CD4-positive, CD25-positive, alpha-beta regulatory T cell (primary cell): ENCODE data around the gene NECTIN2. TPM values are rescaled to one million over a fixed set of nuclear protein-coding genes. Genes with fewer than 3 reads are reported as not detected.
"Not testable (repeated sequence)": the region's sequence is repeated elsewhere in the genome, so short reads cannot be mapped to it uniquely, and the experiment has no call there.

Source experiments
- ATAC-seq, 2 donors: fragments of 150-1000 bp; cut with Tn5 transposase; one replicate each; pipeline ENCODE4 v1.10.0; 2021; ENCODE audit warnings: low read depth in 2 of 2, moderate number of reproducible peaks in 2 of 2, moderate library complexity in 1 of 2
- DNase-seq, 3 donors: peaks; one replicate each; pipeline versions ENCODE4 v3.0.0 to v3.0.0-alpha.2; 2012 to 2022; ENCODE audit warnings: mixed read lengths in 1 of 3
- H3K27ac ChIP-seq: one replicate; pipeline ENCODE4 v1.7.0; 2013; ENCODE audit warnings: mild to moderate bottlenecking, low read length; ENCODE audit not compliant: insufficient read depth, poor library complexity, severe bottlenecking
- H3K27me3 ChIP-seq: one replicate; pipeline ENCODE4 v1.7.0; 2013; ENCODE audit warnings: low read length; ENCODE audit not compliant: control insufficient read depth, insufficient read depth
- H3K36me3 ChIP-seq: one replicate; pipeline ENCODE4 v1.7.0; 2013; ENCODE audit warnings: mild to moderate bottlenecking, low read length, moderate library complexity; ENCODE audit not compliant: control insufficient read depth, insufficient read depth
- H3K4me1 ChIP-seq: 2 replicates; pipeline ENCODE4 v1.7.0; 2013; ENCODE audit warnings: mild to moderate bottlenecking, low read length; ENCODE audit not compliant: insufficient read depth, control insufficient read depth, poor library complexity, severe bottlenecking
- H3K4me3 ChIP-seq: one replicate; pipeline ENCODE4 v1.7.0; 2013; ENCODE audit warnings: low read depth, mild to moderate bottlenecking, low read length, moderate library complexity
- H3K9me3 ChIP-seq, 2 experiments: 1 replicate in 1 of 2; 2 replicates in 1 of 2; pipeline ENCODE4 v1.7.0; 2013; ENCODE audit warnings: low read length in 2 of 2, mild to moderate bottlenecking in 1 of 2, moderate library complexity in 1 of 2; ENCODE audit not compliant: control insufficient read depth in 2 of 2
- H3K27ac Mint-ChIP-seq, 3 donors: one replicate each; pipeline ENCODE4 v1.8.0; 2020 to 2022; ENCODE audit warnings: mild to moderate bottlenecking in 3 of 3, mixed read lengths in 3 of 3, moderate library complexity in 2 of 3
- H3K27me3 Mint-ChIP-seq: one replicate; pipeline ENCODE4 v1.8.0; 2022; ENCODE audit warnings: mild to moderate bottlenecking, mixed read lengths
- H3K36me3 Mint-ChIP-seq: one replicate; pipeline ENCODE4 v1.8.0; 2020; ENCODE audit warnings: mixed read lengths
- H3K4me1 Mint-ChIP-seq, 4 donors: one replicate each; pipeline ENCODE4 v1.8.0; 2020 to 2022; ENCODE audit warnings: mixed read lengths in 4 of 4, mild to moderate bottlenecking in 1 of 4
- H3K4me3 Mint-ChIP-seq, 4 donors: one replicate each; pipeline ENCODE4 v1.8.0; 2020 to 2022; ENCODE audit warnings: mild to moderate bottlenecking in 4 of 4, mixed read lengths in 4 of 4, moderate library complexity in 3 of 4
- H3K9me3 Mint-ChIP-seq, 7 donors: one replicate each; pipeline ENCODE4 v1.8.0; 2020 to 2022; ENCODE audit warnings: mixed read lengths in 7 of 7, mild to moderate bottlenecking in 3 of 7, moderate library complexity in 2 of 7
- polyA plus RNA-seq, 4 donors: library from polyadenylated mRNA; unstranded; fragments of 300-500 nt; fragmentation: Illumina TruSeq; gene quantifications; one replicate each; pipeline ENCODE4 v1.2.3, GENCODE V29; 2021
- total RNA-seq: library from RNA; stranded (reverse); gene quantifications from one replicate; pipeline ENCODE4 v1.2.3, GENCODE V29; 2022

The NECTIN2 gene
- total and polyA plus RNA-seq, 5 donors from 2014 or later, result 1.1 TPM; not detected in 4

- no peaks in the 10 kb centered on the region for H3K9me3 ChIP-seq
- no peak overlapping the region for H3K4me3 ChIP-seq
- Mint-ChIP-seq H3K9me3 (peaks cover 0 to 2% (median 0%) of the 10 kb centered on the region in 7 donors), H3K4me1 (no peaks in the 10 kb centered on the region), H3K36me3 (no peaks in the 10 kb centered on the region), H3K4me3 (no peak overlapping the region), H3K27ac (no peak overlapping the region), H3K27me3 (peaks cover 14% of the 10 kb centered on the region)
- H3K4me1 ChIP-seq, result no peaks in the 10 kb centered on the region
- no peaks in the 10 kb centered on the region for H3K27me3 ChIP-seq
- no peak overlapping the region for H3K27ac ChIP-seq
- DNase-seq (no peak), ATAC-seq (no peak)
- no peaks in the 10 kb centered on the region for H3K36me3 ChIP-seq
Observed at GRCh38 chr19:44820648-44821609, 25.2 kb upstream of the NECTIN2 start.

GRCh38 chr19:44822177-44822576, 23.9 kb upstream of the NECTIN2 start:
- no peaks in the 10 kb centered on the region for H3K27me3 ChIP-seq
- H3K4me3 ChIP-seq, result no peak overlapping the region
- Mint-ChIP-seq H3K4me3 (no peak overlapping the region), H3K27ac (no peak overlapping the region), H3K27me3 (peaks cover 15% of the 10 kb centered on the region), H3K4me1 (no peaks in the 10 kb centered on the region), H3K36me3 (no peaks in the 10 kb centered on the region), H3K9me3 (peaks cover 0 to 2% (median 0%) of the 10 kb centered on the region in 7 donors)
- ATAC-seq (no peak), DNase-seq (no peak)
- H3K4me1 ChIP-seq, result no peaks in the 10 kb centered on the region
- no peaks in the 10 kb centered on the region for H3K36me3 ChIP-seq
- H3K9me3 ChIP-seq, result no peaks in the 10 kb centered on the region
- no peak overlapping the region for H3K27ac ChIP-seq

DNA sequence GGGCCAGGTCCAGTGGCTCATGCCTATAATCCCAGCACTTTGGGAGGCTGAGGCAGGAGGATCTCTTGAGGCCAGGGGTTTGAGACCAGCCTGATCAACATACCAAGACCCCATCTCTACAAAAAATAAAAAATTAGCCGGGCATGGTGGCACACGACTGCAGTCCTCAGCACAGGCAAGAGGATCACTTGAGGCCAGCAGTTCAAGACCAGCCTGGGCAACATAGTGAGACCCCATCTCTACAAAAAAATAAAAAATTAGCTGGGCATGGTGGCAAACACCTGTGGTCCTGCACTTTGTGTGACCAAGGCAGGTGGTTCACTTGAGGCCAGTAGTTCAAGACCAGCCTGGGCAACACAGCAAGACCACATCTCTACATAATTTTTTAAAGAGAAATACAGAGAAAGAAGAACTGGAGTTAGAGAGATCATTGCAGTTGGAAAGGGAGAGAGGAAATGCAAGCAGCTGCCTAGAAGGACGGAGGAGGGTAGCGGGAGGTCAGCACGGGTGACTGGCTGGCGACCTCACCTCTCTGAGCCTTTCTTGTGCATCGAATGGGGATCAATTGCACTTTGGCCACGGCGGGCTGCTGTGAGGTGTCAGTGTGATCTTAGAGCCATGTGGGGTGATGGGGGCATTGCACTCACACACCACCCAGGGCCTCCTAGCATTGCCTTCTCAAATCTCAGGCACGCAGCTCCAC, 23.3 kb upstream of the NECTIN2 start:
- H3K36me3 Mint-ChIP-seq, result no peaks in the 10 kb centered on the region
- no peaks in the 10 kb centered on the region for H3K4me1 Mint-ChIP-seq
- H3K4me3 Mint-ChIP-seq, result no peak overlapping the region
- H3K4me3 ChIP-seq, result no peak overlapping the region
- ATAC-seq (no peak), DNase-seq (no peak)
- H3K27ac Mint-ChIP-seq, result no peak overlapping the region
- H3K9me3 ChIP-seq, result no peaks in the 10 kb centered on the region
- peaks cover 15% of the 10 kb centered on the region for H3K27me3 Mint-ChIP-seq
- H3K27me3 ChIP-seq, result no peaks in the 10 kb centered on the region
- H3K4me1 ChIP-seq, result no peaks in the 10 kb centered on the region
- H3K36me3 ChIP-seq, result no peaks in the 10 kb centered on the region
- H3K27ac ChIP-seq, result no peak overlapping the region
- H3K9me3 Mint-ChIP-seq, result peaks cover 0 to 1% (median 0%) of the 10 kb centered on the region in 7 donors

GRCh38 chr19:44823373-44823698, 22.8 kb upstream of the NECTIN2 start:
- no peaks in the 10 kb centered on the region for H3K4me1 Mint-ChIP-seq
- Histone ChIP-seq H3K27ac (no peak overlapping the region), H3K27me3 (no peaks in the 10 kb centered on the region), H3K4me1 (no peaks in the 10 kb centered on the region), H3K4me3 (no peak overlapping the region), H3K9me3 (no peaks in the 10 kb centered on the region), H3K36me3 (no peaks in the 10 kb centered on the region)
- no peaks in the 10 kb centered on the region for H3K9me3 Mint-ChIP-seq
- no peak overlapping the region for H3K4me3 Mint-ChIP-seq
- no peak overlapping the region for H3K27ac Mint-ChIP-seq
- H3K36me3 Mint-ChIP-seq, result no peaks in the 10 kb centered on the region
- DNase-seq (no peak), ATAC-seq (no peak)
- peaks cover 15% of the 10 kb centered on the region for H3K27me3 Mint-ChIP-seq

- no peak for ATAC-seq
- no peak for DNase-seq
Observed at GRCh38 chr19:44824761-44825160, 21.3 kb upstream of the NECTIN2 start.

DNA sequence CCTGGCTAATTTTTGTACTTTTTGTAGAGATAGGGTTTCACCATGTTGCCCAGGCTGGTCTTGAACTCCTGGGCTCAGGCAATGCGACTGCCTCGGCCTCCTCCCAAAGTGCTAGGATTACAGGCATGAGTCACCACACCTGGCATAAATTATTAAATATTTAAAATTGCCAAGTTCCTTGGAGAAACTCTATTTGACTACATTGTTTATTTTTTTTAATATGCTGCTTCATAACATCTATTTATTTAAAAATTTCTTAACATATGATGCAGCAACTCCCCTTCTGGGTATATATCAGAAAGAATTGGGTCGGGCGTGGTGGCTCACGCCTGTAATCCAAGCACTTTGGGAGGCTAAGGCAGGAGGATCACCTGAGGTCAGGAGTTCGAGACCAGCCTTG, 13.2 kb upstream of the NECTIN2 start:
- not testable (repeated sequence) for H3K4me1 ChIP-seq, H3K9me3 Mint-ChIP-seq, H3K27ac Mint-ChIP-seq, H3K9me3 ChIP-seq, ATAC-seq, H3K27me3 ChIP-seq, H3K36me3 Mint-ChIP-seq, H3K27ac ChIP-seq, H3K4me3 Mint-ChIP-seq, H3K36me3 ChIP-seq, H3K27me3 Mint-ChIP-seq, H3K4me1 Mint-ChIP-seq, H3K4me3 ChIP-seq, DNase-seq

More at GRCh38 chr19:44824761-44825160, 21.3 kb upstream of the NECTIN2 start:
- Histone ChIP-seq H3K9me3 (no peaks in the 10 kb centered on the region), H3K27ac (no peak overlapping the region), H3K4me1 (no peaks in the 10 kb centered on the region), H3K27me3 (no peaks in the 10 kb centered on the region), H3K36me3 (no peaks in the 10 kb centered on the region), H3K4me3 (no peak overlapping the region)
- no peak overlapping the region for H3K27ac Mint-ChIP-seq
- no peaks in the 10 kb centered on the region for H3K36me3 Mint-ChIP-seq
- H3K4me1 Mint-ChIP-seq, result no peaks in the 10 kb centered on the region
- H3K27me3 Mint-ChIP-seq, result peaks cover 15% of the 10 kb centered on the region
- H3K9me3 Mint-ChIP-seq, result peaks cover 0 to 1% (median 0%) of the 10 kb centered on the region in 7 donors
- H3K4me3 Mint-ChIP-seq, result no peak overlapping the region

- not testable (repeated sequence) for H3K4me3 ChIP-seq, H3K4me1 ChIP-seq, ATAC-seq, H3K27me3 Mint-ChIP-seq, H3K36me3 ChIP-seq, H3K4me3 Mint-ChIP-seq, H3K36me3 Mint-ChIP-seq, H3K27ac ChIP-seq, DNase-seq, H3K27ac Mint-ChIP-seq, H3K27me3 ChIP-seq, H3K4me1 Mint-ChIP-seq, H3K9me3 Mint-ChIP-seq, H3K9me3 ChIP-seq
Observed at GRCh38 chr19:44834399-44834798, 11.7 kb upstream of the NECTIN2 start.
